Measurements from ENCODE around the gene DOCK6.

The DOCK6 gene

GRCh38 chr19:11261971-11262839, at the start of gene DOCK6:
Gene DOCK6 (minus strand): TSS chr19:11262524. CDS start chr19:11262440, 84 bp downstream.
- TF ChIP-seq PATZ1 (CRISPR knock-in tag; IDR thresholded peaks at IDR 0.05; ENCODE audit: borderline replicate concordance) (no peak), ZFP3 (CRISPR knock-in tag; IDR thresholded peaks at IDR 0.05) (peak; percentile 90)
- ATAC-seq: peak; percentile 64

- TF ChIP-seq POU6F1 (CRISPR knock-in tag; IDR thresholded peaks at IDR 0.05; ENCODE audit: borderline replicate concordance, low read depth) (no peak), OSR1 (CRISPR knock-in tag; IDR thresholded peaks at IDR 0.05) (no peak), PPARA (CRISPR knock-in tag; IDR thresholded peaks at IDR 0.05; ENCODE audit: borderline replicate concordance) (no peak), CREB5 (CRISPR knock-in tag; IDR thresholded peaks at IDR 0.05; ENCODE audit: low read depth) (no peak), ZFP3 (CRISPR knock-in tag; IDR thresholded peaks at IDR 0.05) (no peak), ARNTL (CRISPR knock-in tag; IDR thresholded peaks at IDR 0.05; ENCODE audit: borderline replicate concordance, low read depth) (no peak), ISL1 (CRISPR knock-in tag; IDR thresholded peaks at IDR 0.05) (no peak), SNAI2 (CRISPR knock-in tag; IDR thresholded peaks at IDR 0.05) (no peak), CSRNP3 (CRISPR knock-in tag; IDR thresholded peaks at IDR 0.05) (no peak), ESRRG (CRISPR knock-in tag; IDR thresholded peaks at IDR 0.05) (no peak), BACH2 (CRISPR knock-in tag; IDR thresholded peaks at IDR 0.05; ENCODE audit: borderline replicate concordance) (no peak), TCF4 (CRISPR knock-in tag; IDR thresholded peaks at IDR 0.05; ENCODE audit: borderline replicate concordance) (no peak), ZNF70 (CRISPR knock-in tag; IDR thresholded peaks at IDR 0.05) (no peak), GLIS3 (CRISPR knock-in tag; IDR thresholded peaks at IDR 0.05) (no peak), ZNF565 (CRISPR knock-in tag; conservative IDR thresholded peaks at IDR 0.05; ENCODE audit: low read depth) (no peak), ZFP30 (CRISPR knock-in tag; IDR thresholded peaks at IDR 0.05) (no peak), TSHZ2 (CRISPR knock-in tag; IDR thresholded peaks at IDR 0.05) (no peak), ZC3H10 (CRISPR knock-in tag; IDR thresholded peaks at IDR 0.05) (no peak), PATZ1 (CRISPR knock-in tag; IDR thresholded peaks at IDR 0.05; ENCODE audit: borderline replicate concordance) (no peak)
- ATAC-seq: no peak
Observed at GRCh38 chr19:11306337-11306736, 44.0 kb upstream of the DOCK6 start.

Measured in SK-N-SH treated with all-trans-retinoic acid at 6 μM for 48 hours (cell line).